ENCODE measurements around the gene HIP1R. TPM values are rescaled to one million over a fixed set of nuclear protein-coding genes. Genes with fewer than 3 reads are reported as not detected.

Gene HIP1R
- total and polyA plus RNA-seq, 2 experiments from 2014 or later: 8.0 to 22.1 TPM

- H3K9me2 ChIP-seq (ENCODE audit: insufficient read depth): no peaks in the 10 kb centered on the region
- H3K9me3 Mint-ChIP-seq: no peaks in the 10 kb centered on the region
- TF ChIP-seq JUNB (IDR thresholded peaks at IDR 0.05; ENCODE audit: unreplicated experiment) (no peak), ZNF462 (CRISPR knock-in tag; IDR thresholded peaks at IDR 0.05) (no peak), ZNF331 (CRISPR knock-in tag; IDR thresholded peaks at IDR 0.05; ENCODE audit: low read depth) (no peak), CTCF (conservative IDR thresholded peaks at IDR 0.05; ENCODE audit: low read depth in 2 of 2) (no peak), NANOG (IDR thresholded peaks at IDR 0.05; ENCODE audit: borderline replicate concordance) (no peak), ETS1 (IDR thresholded peaks at IDR 0.05) (no peak), REST (IDR thresholded peaks at IDR 0.05; ENCODE audit: unreplicated experiment) (no peak), CREB1 (CRISPR knock-in tag; IDR thresholded peaks at IDR 0.05; ENCODE audit: low read depth) (no peak), EZH2 (IDR thresholded peaks at IDR 0.05; ENCODE audit: low read depth, unreplicated experiment) (no peak), STAT1 (IDR thresholded peaks at IDR 0.05; ENCODE audit: unreplicated experiment) (no peak)
- H2AFZ ChIP-seq: no peak overlapping the region
- H3K36me3 Mint-ChIP-seq (ENCODE audit: low read depth): peaks cover 10% of the 10 kb centered on the region
- H4K20me1 ChIP-seq (replicated peaks; ENCODE audit: insufficient read depth): peaks cover 75% of the 10 kb centered on the region
- peaks cover 37% of the 10 kb centered on the region for H3K79me2 ChIP-seq (replicated peaks; ENCODE audit: insufficient read depth)
- no peak overlapping the region for H3K27ac Mint-ChIP-seq
- H3K27me3 Mint-ChIP-seq (ENCODE audit: insufficient read depth, low read depth, poor library complexity): peaks cover 96% of the 10 kb centered on the region
- H3K4me1 ChIP-seq (ENCODE audit: insufficient read depth): peaks cover 37% of the 10 kb centered on the region
- ATAC-seq: peak; percentile 30
- no peak overlapping the region for H3K4me3 Mint-ChIP-seq
- H3K36me3 ChIP-seq (ENCODE audit: insufficient read depth): no peaks in the 10 kb centered on the region
- H3K27me3 ChIP-seq (ENCODE audit: insufficient read depth): peaks cover 98% of the 10 kb centered on the region
- DNase-seq (ENCODE audit: low spot score): peak; percentile 56
- peaks cover 44% of the 10 kb centered on the region for H3K4me1 Mint-ChIP-seq
- no peak overlapping the region for H3K27ac ChIP-seq (ENCODE audit: low read depth)
- peaks cover 5% of the 10 kb centered on the region; the same call in 1 of the 2 replicates for H3F3A ChIP-seq (replicated peaks; ENCODE audit: low read depth)
- 0 out of 2 replicates have a peak overlapping the region, but pooled peaks have one; percentile 15 for H3K4me2 ChIP-seq
- H3K4me3 ChIP-seq: no peak overlapping the region
Measured at GRCh38 chr12:122875590-122876220, 40.4 kb downstream of the HIP1R start.

Measured in GM23338 (cell line).